Subcutaneous adipose tissue (tissue), 4 donors: ENCODE results near the gene RBM20. TPM values are rescaled to one million over a fixed set of nuclear protein-coding genes. Genes with fewer than 3 reads are reported as not detected.

ENCODE experiments used
- CTCF ChIP-seq: fragments of 450-650 bp; IDR thresholded peaks from one replicate; pipeline ENCODE4 v1.5.1; 2016; ENCODE audit warnings: low read depth, mild to moderate bottlenecking, control low read depth, antibody characterized with exemption, moderate library complexity
- total RNA-seq, 4 donors: library from RNA; depleted of rRNA; stranded (reverse); fragments of >200 nt; gene quantifications; one replicate each; pipeline ENCODE4 v1.1.0, GENCODE V29; 2016

Gene RBM20
- total RNA-seq, 4 donors from 2014 or later = 0.88 to 10.3 (median 3.5) TPM

- no peak for TF ChIP-seq CTCF
Observed at GRCh38 chr10:110647136-110647430, 2.9 kb downstream of the RBM20 start.

- no peak for TF ChIP-seq CTCF
Observed at GRCh38 chr10:110648692-110649346, 4.7 kb downstream of the RBM20 start.

GRCh38 chr10:110649347-110650264 lies 5.5 kb downstream of the RBM20 start:
- TF ChIP-seq CTCF = no peak

GRCh38 chr10:110650265-110650668 lies 6.1 kb downstream of the RBM20 start:
- no peak for TF ChIP-seq CTCF

GRCh38 chr10:110651044-110651958 lies 7.2 kb downstream of the RBM20 start:
- TF ChIP-seq CTCF = no peak

- no peak for TF ChIP-seq CTCF
Observed at GRCh38 chr10:110652475-110653118, 8.5 kb downstream of the RBM20 start.
